Mammary epithelial cell (primary cell): Measurements from ENCODE around the gene CACYBP.

ENCODE experiments used
- EZH2 ChIP-seq: IDR thresholded peaks from 2 replicates; pipeline ENCODE4 v1.6.1; 2012; ENCODE audit warnings: low read length, inconsistent platforms, borderline replicate concordance
- TF ChIP-seq, protein P1 (sequence below), 2 donors: IDR thresholded peaks in 1 of 2; conservative IDR thresholded peaks in 1 of 2; 2 replicates each; pipeline ENCODE4 v1.5.1; 2011 to 2012; ENCODE audit warnings: inconsistent platforms in 2 of 2, low read length in 2 of 2, mild to moderate bottlenecking in 2 of 2, control low read depth in 1 of 2, low read depth in 1 of 2; ENCODE audit not compliant: insufficient read depth in 1 of 2; ENCODE audit errors: extremely low read depth in 1 of 2

DNA sequence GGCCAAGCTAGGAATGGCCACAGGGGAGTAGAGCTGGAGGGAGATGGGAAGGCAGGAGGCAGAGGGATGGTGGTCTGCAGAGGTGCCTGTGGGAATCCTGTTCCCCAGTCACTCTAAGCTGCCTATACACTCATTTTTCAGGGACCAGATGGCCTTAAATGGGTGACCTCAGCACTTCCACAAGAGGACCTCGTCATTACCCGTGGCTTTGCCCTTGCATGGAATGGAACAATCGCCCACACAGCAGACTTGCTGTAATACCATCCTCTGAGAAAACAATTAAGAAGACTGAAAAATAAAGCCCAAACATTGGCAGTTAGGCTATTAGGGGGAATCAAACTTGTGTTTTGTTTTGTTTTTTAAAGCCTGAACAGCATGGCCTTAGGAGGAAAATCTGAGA is 55.0 kb downstream of the CACYBP start:
- TF ChIP-seq, protein P1, sequence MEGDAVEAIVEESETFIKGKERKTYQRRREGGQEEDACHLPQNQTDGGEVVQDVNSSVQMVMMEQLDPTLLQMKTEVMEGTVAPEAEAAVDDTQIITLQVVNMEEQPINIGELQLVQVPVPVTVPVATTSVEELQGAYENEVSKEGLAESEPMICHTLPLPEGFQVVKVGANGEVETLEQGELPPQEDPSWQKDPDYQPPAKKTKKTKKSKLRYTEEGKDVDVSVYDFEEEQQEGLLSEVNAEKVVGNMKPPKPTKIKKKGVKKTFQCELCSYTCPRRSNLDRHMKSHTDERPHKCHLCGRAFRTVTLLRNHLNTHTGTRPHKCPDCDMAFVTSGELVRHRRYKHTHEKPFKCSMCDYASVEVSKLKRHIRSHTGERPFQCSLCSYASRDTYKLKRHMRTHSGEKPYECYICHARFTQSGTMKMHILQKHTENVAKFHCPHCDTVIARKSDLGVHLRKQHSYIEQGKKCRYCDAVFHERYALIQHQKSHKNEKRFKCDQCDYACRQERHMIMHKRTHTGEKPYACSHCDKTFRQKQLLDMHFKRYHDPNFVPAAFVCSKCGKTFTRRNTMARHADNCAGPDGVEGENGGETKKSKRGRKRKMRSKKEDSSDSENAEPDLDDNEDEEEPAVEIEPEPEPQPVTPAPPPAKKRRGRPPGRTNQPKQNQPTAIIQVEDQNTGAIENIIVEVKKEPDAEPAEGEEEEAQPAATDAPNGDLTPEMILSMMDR (conservative IDR thresholded peaks at IDR 0.05 in 1 of 2, IDR thresholded peaks at IDR 0.05 in 1 of 2; ENCODE audit: extremely low read depth in 1 of 2, insufficient read depth in 1 of 2, low read depth in 1 of 2, low read length in 2 of 2) = no peak
- no peak for TF ChIP-seq EZH2
